HG03045 (cell line): ENCODE results near the gene NCBP1.
A peak's percentile ranks its signal among the peaks of the same experiment; 100 is the strongest.

Source experiments
- ATAC-seq: cut with Tn5 transposase; IDR thresholded peaks from one replicate; pipeline ENCODE4 v1.9.1; 2021; ENCODE audit warnings: mild to moderate bottlenecking, moderate library complexity; ENCODE audit not compliant: unreplicated experiment

NCBP1 gene

DNA sequence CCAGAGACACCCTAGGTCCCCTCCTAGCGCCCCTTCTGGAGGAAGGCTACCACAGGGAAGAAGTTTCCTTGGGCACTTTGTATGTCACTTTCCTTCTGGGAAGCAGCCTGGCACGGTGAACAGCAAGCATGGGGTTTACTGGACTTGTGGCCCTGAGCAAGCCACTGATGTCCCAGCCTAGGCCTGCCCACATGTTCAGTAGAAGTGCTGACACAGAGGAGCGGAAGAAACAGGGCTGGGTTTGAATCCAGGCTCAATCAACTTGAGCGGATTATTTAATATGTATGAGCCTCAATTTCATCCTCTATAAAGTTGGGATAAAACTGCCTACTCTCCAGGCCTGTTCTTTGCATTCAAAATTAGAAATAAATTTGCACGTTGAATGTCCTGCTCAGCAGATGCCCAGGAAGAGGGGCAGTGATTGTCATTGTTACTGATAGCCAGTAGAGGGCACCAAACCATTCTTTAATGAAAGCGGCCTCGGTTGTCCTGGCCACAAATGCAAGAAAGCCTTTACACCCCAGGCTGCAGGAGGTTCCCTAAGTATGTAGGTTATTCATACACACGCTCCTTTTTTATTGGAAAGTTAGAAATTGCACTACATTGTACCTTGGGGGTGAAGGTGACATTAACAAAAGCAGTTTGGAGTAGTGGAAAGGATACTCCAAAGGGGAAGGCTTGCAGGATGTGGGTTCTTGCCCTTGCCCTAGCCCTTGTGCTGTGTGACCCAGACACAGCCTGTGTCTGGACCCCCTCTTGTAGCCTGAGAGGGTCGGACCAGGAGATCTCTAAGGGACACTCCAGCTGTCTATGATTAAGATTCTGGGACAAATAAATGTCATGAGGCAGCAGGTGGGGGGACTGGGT, 77.0 kb downstream of the NCBP1 start:
- ATAC-seq = peak; percentile 74

DNA sequence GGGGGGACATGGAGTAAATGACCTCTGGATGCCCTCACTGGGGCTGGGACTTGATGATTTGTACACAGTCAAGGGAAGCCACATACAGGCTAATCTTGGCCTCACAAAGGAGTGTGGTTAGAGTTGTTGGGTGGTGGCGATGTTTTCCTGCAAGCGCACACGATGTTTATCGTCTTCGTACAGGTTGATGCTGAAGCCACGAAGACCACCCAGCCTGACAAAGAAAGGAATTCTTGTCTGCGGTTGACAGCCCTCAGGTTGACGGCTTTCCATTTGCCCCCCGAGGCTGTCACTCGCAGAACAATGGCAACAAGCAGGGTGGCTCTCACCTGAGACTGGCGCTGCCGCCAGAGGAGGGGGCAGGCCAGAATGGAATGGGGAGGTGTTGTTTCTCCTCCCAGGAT, 77.6 kb downstream of the NCBP1 start:
- ATAC-seq = no peak

DNA sequence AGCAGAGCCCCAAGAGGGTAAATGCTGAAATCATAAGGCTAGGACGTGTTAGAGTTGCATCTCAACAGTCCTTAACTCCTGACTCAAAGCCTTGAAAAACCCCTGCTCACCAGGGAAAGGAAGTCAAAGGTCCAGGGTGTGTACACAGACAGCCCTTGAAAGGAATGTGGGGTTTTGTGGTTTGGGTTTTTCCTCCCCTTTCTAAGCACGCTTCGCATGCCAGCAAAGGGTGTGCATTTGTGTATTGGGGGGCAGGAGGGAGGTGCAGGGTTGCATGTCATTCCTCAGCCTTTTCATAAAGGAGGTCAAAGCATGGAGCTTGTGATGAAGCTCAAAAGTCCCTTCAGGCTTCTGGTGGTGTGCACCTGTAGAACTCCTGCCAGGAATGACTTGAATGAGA, 80.8 kb downstream of the NCBP1 start:
- ATAC-seq = no peak

DNA sequence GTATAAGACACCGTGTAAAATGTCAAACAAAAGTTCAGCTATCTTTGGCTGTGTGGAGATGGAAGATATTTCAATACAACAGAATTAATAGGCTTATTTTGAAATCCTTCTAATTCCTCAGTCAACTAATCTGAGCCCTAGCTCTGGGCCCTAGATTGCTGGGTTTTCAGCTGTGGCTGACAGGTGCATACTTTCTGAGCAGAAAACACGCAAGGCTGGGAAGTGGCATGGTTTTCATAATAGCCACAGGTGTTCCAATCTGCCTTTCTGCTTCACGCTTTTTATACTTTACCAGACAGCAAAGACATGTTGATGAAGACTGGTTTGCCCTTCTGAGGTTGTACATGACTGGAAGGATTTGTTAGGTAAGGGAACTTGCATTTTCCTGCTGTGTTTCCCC, 84.2 kb downstream of the NCBP1 start:
- ATAC-seq = no peak

DNA sequence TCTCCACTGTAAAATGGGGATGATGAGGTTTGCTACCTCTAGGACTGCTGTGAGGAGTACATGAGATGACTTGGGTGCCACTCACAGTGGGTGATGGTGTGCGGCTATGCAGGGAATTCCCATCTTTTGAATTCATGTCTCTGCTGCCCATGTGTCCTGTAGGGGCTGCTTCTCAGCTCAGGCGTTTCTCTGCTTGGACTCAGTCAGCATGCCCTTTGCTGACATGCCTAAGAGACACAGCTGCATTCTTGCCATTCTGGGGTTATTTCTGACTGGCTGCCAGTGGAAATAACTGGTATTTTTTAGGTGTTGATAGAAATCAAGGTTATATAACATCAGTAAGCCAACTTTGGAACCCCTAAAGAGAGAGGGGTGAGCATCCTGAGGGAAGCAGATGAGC, 87.8 kb downstream of the NCBP1 start:
- ATAC-seq = no peak

DNA sequence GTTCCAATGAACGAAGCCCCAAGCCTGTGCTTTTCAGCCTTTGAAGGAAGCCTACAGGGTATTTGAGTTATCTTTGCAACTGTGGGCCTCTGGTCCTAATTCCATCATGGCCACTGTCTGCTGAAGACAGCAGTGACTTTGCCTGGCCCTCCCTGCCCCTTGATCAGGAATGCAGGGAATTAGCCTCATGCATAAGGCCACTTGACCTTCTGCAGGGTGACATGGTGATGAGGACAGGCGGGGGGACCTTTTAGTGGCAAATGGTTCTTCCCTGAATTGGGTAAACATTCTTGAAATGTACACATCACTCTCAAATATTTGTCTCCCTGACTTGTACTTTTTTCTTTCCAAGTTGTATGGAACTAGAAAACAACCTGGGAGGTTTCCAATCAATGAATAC, 88.7 kb downstream of the NCBP1 start:
- ATAC-seq = no peak
